Psoas muscle (tissue), 8 donors: ENCODE data around the gene ABCC4. TPM values are rescaled to one million over a fixed set of nuclear protein-coding genes. Genes with fewer than 3 reads are reported as not detected.

ENCODE experiments used
- ATAC-seq, 4 donors: fragments of 200-7000 bp; cut with Tn5 transposase; one replicate each; pipeline ENCODE4 v1.9.1; 2020; ENCODE audit warnings: moderate library complexity in 3 of 4, mild to moderate bottlenecking in 2 of 4
- DNase-seq, 2 donors: peaks; one replicate each; pipeline ENCODE4 v3.0.0-alpha.2; 2020
- H3K27ac ChIP-seq: fragments of 200-600 bp; one replicate; pipeline ENCODE4 v1.8.0; 2022
- H3K27me3 ChIP-seq, 3 donors: fragments of 200-600 bp in 1 of 3; one replicate each; pipeline versions ENCODE4 v1.6.1 to v1.8.0; 2013 to 2022; ENCODE audit warnings: low read length in 2 of 3, mild to moderate bottlenecking in 2 of 3, moderate library complexity in 1 of 3; ENCODE audit not compliant: insufficient read depth in 3 of 3
- H3K36me3 ChIP-seq, 2 donors: fragments of 200-600 bp in 1 of 2; one replicate each; pipeline versions ENCODE4 v1.6.1 to v1.8.0; 2013 to 2022; ENCODE audit warnings: low read depth in 1 of 2, mild to moderate bottlenecking in 1 of 2, moderate library complexity in 1 of 2; ENCODE audit not compliant: insufficient read depth in 1 of 2
- H3K4me1 ChIP-seq: fragments of 200-600 bp; one replicate; pipeline ENCODE4 v1.8.0; 2022
- H3K4me3 ChIP-seq: fragments of 200-600 bp; one replicate; pipeline ENCODE4 v1.8.0; 2022; ENCODE audit warnings: mild to moderate bottlenecking
- H3K9me3 ChIP-seq: fragments of 200-600 bp; one replicate; pipeline ENCODE4 v1.8.0; 2022
- CTCF ChIP-seq: fragments of 200-600 bp; IDR thresholded peaks from one replicate; pipeline ENCODE4 v1.8.0; 2022; ENCODE audit warnings: antibody characterized with exemption
- WGBS, 3 donors: extraction: QIAGEN DNeasy Blood & Tissue Kit; methylation state at CpG; one replicate each; pipeline versions ENCODE4 v1.1.6 to v1.1.7; 2013; 5-methylcytosine and 5-hydroxymethylcytosine counted together
- intact Hi-C, 2 donors: fragments of 100-400 bp; cut with DNase I; formaldehyde crosslinking; loops; one replicate each; pipeline versions ENCODE4 v1.11.0 to v1.14.2; 2022
- polyA plus RNA-seq, 3 donors: library from polyadenylated mRNA; stranded (reverse); fragments of 200-250 nt; gene quantifications; one replicate each; pipeline ENCODE4 v1.2.3, GENCODE V29; 2013
- total RNA-seq, 4 donors: library from RNA; stranded (reverse); fragmentation: NEBNext Ultra II Directional in 2 of 4; extraction: Animal tissue kit (Norgen Biotek cat#: 25700) in 2 of 4; gene quantifications; one replicate each; pipeline versions ENCODE4 v1.2.1 to v1.2.4, GENCODE V29; 2021 to 2023
- donor health status: healthy with polysubstance abuse.
- donor health status: DM: no; HTN: no; CAD: no; lungs with moderate emphysema.
- donor health status: Bipolar disorder and iron deficiency.
- donor health status: healthy.
- donor health status: DM: yes; HTN: yes; CAD: no.
- donor health status: DM: no; HTN: no; CAD: no.
- donor health status: DM: no; HTN: no; CAD: no.
- donor health status: DM: yes; HTN: yes; CAD: no.

Gene ABCC4
- total and polyA plus RNA-seq, 7 donors, result 2.3 to 25.2 (median 6.1) TPM

- no peaks in the 10 kb centered on the region for H3K4me1 ChIP-seq
- DNase-seq (no peak), ATAC-seq (no peak)
- TF ChIP-seq CTCF, result no peak
- no peaks in the 10 kb centered on the region for H3K27me3 ChIP-seq
- WGBS, 3 donors, result 95 to 96% (median 96%) methylated on average over 4 of the region's 4 CpGs
- no peak overlapping the region for H3K27ac ChIP-seq
- intact Hi-C loops, result loop anchor here in 1 of 2 donors (10.0 kb wide), 1 partner anchor 490 kb away; no protein-coding TSS in a partner anchor
- no peaks in the 10 kb centered on the region for H3K9me3 ChIP-seq
- peaks cover 6 to 84% of the 10 kb centered on the region in 2 donors for H3K36me3 ChIP-seq
- no peak overlapping the region for H3K4me3 ChIP-seq
Observed at GRCh38 chr13:95164830-95165229, 136.4 kb downstream of the ABCC4 start.

- Histone ChIP-seq H3K27ac (no peak overlapping the region), H3K9me3 (no peaks in the 10 kb centered on the region), H3K4me1 (no peaks in the 10 kb centered on the region), H3K27me3 (no peaks in the 10 kb centered on the region), H3K4me3 (no peak overlapping the region), H3K36me3 (peaks cover 4 to 71% of the 10 kb centered on the region in 2 donors)
- intact Hi-C loops, result loop anchor here in 1 of 2 donors (10.0 kb wide), 1 partner anchor 486 kb away; no protein-coding TSS in a partner anchor
- 85 to 92% (median 90%) methylated on average over 4 of the region's 4 CpGs for WGBS, 3 donors
- ATAC-seq (no peak), DNase-seq (no peak)
- TF ChIP-seq CTCF, result no peak
Observed at GRCh38 chr13:95160112-95160906, 140.9 kb downstream of the ABCC4 start.

DNA sequence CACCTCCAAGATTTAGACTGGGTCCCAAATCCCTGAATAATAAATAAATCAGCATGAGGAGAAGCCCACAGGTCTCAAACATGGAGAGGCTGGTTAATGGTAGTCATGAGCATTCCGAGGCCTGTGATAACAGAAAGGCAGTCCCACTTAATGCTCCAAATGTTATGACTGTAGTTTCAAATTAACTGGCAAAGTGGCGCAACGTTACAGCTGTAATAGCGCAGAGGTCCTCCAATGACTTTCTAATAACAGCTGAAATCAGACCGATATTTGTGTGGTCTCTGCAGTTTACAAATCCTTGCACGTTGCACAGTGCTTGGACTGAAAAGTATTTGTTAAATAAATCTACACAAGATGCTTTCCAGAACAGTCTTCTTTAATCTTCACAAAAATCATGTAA lies 141.8 kb downstream of the ABCC4 start:
- H3K27ac ChIP-seq, result no peak overlapping the region
- peaks cover 0 to 69% of the 10 kb centered on the region in 2 donors for H3K36me3 ChIP-seq
- no peaks in the 10 kb centered on the region for H3K9me3 ChIP-seq
- intact Hi-C loops, result no loop called here
- TF ChIP-seq CTCF, result no peak
- no peaks in the 10 kb centered on the region for H3K4me1 ChIP-seq
- no peak overlapping the region for H3K4me3 ChIP-seq
- ATAC-seq, result no peak
- 90 to 94% (median 91%) methylated on average over 6 of the region's 6 CpGs for WGBS, 3 donors
- H3K27me3 ChIP-seq, result no peaks in the 10 kb centered on the region
- DNase-seq, result no peak

GRCh38 chr13:95156208-95156607 lies 145.0 kb downstream of the ABCC4 start:
- ATAC-seq, result no peak
- no peak for TF ChIP-seq CTCF
- Histone ChIP-seq H3K27ac (no peak overlapping the region), H3K4me1 (no peaks in the 10 kb centered on the region), H3K4me3 (no peak overlapping the region), H3K27me3 (no peaks in the 10 kb centered on the region), H3K36me3 (peaks cover 0 to 39% of the 10 kb centered on the region in 2 donors), H3K9me3 (no peaks in the 10 kb centered on the region)
- WGBS, 3 donors, result 94 to 95% (median 94%) methylated on average over 3 of the region's 3 CpGs
- no peak for DNase-seq
- intact Hi-C loops, result no loop called here
